Loucy (cell line): Measurements from ENCODE around the gene SLC24A2.

ENCODE experiments used
- H2AFZ ChIP-seq: fragments of 200-600 bp; sonication (generic); 2 replicates; pipeline ENCODE4 v1.6.0; 2016; ENCODE audit warnings: antibody characterized with exemption, mild to moderate bottlenecking, low read length, moderate library complexity
- H3F3A ChIP-seq: fragments of 200-600 bp; 2 replicates; pipeline ENCODE4 v1.6.0; 2016; ENCODE audit warnings: antibody characterized with exemption, low read depth, mild to moderate bottlenecking
- H3K27me3 ChIP-seq: fragments of 200-600 bp; sonication (generic); 2 replicates; pipeline ENCODE4 v1.6.1; 2014; ENCODE audit warnings: low read length, mild to moderate bottlenecking; ENCODE audit not compliant: insufficient read depth, poor library complexity, severe bottlenecking
- H3K36me3 ChIP-seq: fragments of 200-600 bp; sonication (generic); 2 replicates; pipeline ENCODE4 v1.6.1; 2016; ENCODE audit warnings: low read length; ENCODE audit not compliant: insufficient read depth
- H3K4me1 ChIP-seq: fragments of 200-600 bp; sonication (generic); 2 replicates; pipeline ENCODE4 v1.5.1; 2014; ENCODE audit warnings: low read length, mild to moderate bottlenecking; ENCODE audit not compliant: insufficient read depth, poor library complexity, severe bottlenecking
- H3K4me2 ChIP-seq: fragments of 200-600 bp; sonication (generic); 2 replicates; pipeline ENCODE4 v1.6.0; 2014; ENCODE audit warnings: antibody characterized with exemption, low read length, low read depth, mild to moderate bottlenecking; ENCODE audit not compliant: poor library complexity, severe bottlenecking
- H3K4me3 ChIP-seq: fragments of 200-600 bp; sonication (generic); 2 replicates; pipeline ENCODE4 v1.5.1; 2014; ENCODE audit warnings: low read length, mild to moderate bottlenecking, mixed read lengths; ENCODE audit not compliant: poor library complexity, severe bottlenecking
- H3K79me2 ChIP-seq: fragments of 200-600 bp; sonication (generic); 2 replicates; pipeline ENCODE4 v1.6.1; 2014; ENCODE audit warnings: low read length; ENCODE audit not compliant: insufficient read depth
- H3K9ac ChIP-seq: fragments of 200-600 bp; sonication (generic); 2 replicates; pipeline ENCODE4 v1.6.0; 2014; ENCODE audit warnings: mild to moderate bottlenecking, low read depth, low read length, moderate library complexity; ENCODE audit not compliant: poor library complexity, severe bottlenecking
- H3K9me2 ChIP-seq: fragments of 200-600 bp; sonication (generic); replicated peaks from 2 replicates; pipeline ENCODE4 v1.6.1; 2016; ENCODE audit warnings: low read depth, low read length, mixed read lengths
- H3K9me3 ChIP-seq: fragments of 200-600 bp; sonication (generic); 2 replicates; pipeline ENCODE4 v1.6.1; 2014; ENCODE audit warnings: mild to moderate bottlenecking, antibody characterized with exemption, low read length, low read depth; ENCODE audit not compliant: insufficient read depth
- H4K20me1 ChIP-seq: fragments of 200-600 bp; sonication (generic); 2 replicates; pipeline ENCODE4 v1.6.0; 2014; ENCODE audit warnings: antibody characterized with exemption, low read length, mild to moderate bottlenecking; ENCODE audit not compliant: insufficient read depth, poor library complexity, severe bottlenecking
- CTCF ChIP-seq: fragments of 200-600 bp; sonication (generic); conservative IDR thresholded peaks from 2 replicates; pipeline ENCODE4 v1.5.1; 2014; ENCODE audit warnings: mild to moderate bottlenecking, antibody characterized with exemption, low read length
- EZH2phosphoT487 ChIP-seq: fragments of 200-600 bp; IDR thresholded peaks from 2 replicates; pipeline ENCODE4 v1.6.1; 2018; ENCODE audit warnings: antibody characterized with exemption, mild to moderate bottlenecking, moderate library complexity, borderline replicate concordance

Gene SLC24A2

GRCh38 chr9:19782005-19782404 lies 6.8 kb downstream of the SLC24A2 start:
- no peak overlapping the region for H2AFZ ChIP-seq
- no peak overlapping the region for H3K9ac ChIP-seq
- H3K4me2 ChIP-seq = no peak overlapping the region
- H3F3A ChIP-seq = no peaks in the 10 kb centered on the region
- no peaks in the 10 kb centered on the region for H3K27me3 ChIP-seq
- no peaks in the 10 kb centered on the region for H3K9me3 ChIP-seq
- H3K79me2 ChIP-seq = no peaks in the 10 kb centered on the region
- H3K4me1 ChIP-seq = no peaks in the 10 kb centered on the region
- no peaks in the 10 kb centered on the region for H4K20me1 ChIP-seq
- TF ChIP-seq EZH2phosphoT487 = no peak
- TF ChIP-seq CTCF = no peak
- H3K4me3 ChIP-seq = no peak overlapping the region
- no peaks in the 10 kb centered on the region for H3K9me2 ChIP-seq
- H3K36me3 ChIP-seq = no peaks in the 10 kb centered on the region

GRCh38 chr9:19781240-19781639 lies 7.6 kb downstream of the SLC24A2 start:
- Histone ChIP-seq H3K4me2 (no peak overlapping the region), H3K36me3 (no peaks in the 10 kb centered on the region), H3K4me3 (no peak overlapping the region), H3K9ac (no peak overlapping the region), H4K20me1 (no peaks in the 10 kb centered on the region), H3K9me2 (no peaks in the 10 kb centered on the region), H3K4me1 (no peaks in the 10 kb centered on the region), H3K27me3 (no peaks in the 10 kb centered on the region), H2AFZ (no peak overlapping the region), H3F3A (no peaks in the 10 kb centered on the region), H3K9me3 (no peaks in the 10 kb centered on the region), H3K79me2 (no peaks in the 10 kb centered on the region)
- TF ChIP-seq CTCF (no peak), EZH2phosphoT487 (no peak)

- Histone ChIP-seq H3K4me3 (no peak overlapping the region), H2AFZ (no peak overlapping the region), H3K36me3 (no peaks in the 10 kb centered on the region), H4K20me1 (no peaks in the 10 kb centered on the region), H3K27me3 (no peaks in the 10 kb centered on the region), H3K9ac (no peak overlapping the region), H3K9me3 (no peaks in the 10 kb centered on the region), H3F3A (no peaks in the 10 kb centered on the region), H3K4me1 (no peaks in the 10 kb centered on the region), H3K79me2 (no peaks in the 10 kb centered on the region), H3K4me2 (no peak overlapping the region), H3K9me2 (no peaks in the 10 kb centered on the region)
- TF ChIP-seq EZH2phosphoT487 = no peak
Measured at GRCh38 chr9:19771446-19771845, 17.4 kb downstream of the SLC24A2 start.

- H3K36me3 ChIP-seq = no peaks in the 10 kb centered on the region
- no peak for TF ChIP-seq EZH2phosphoT487
- TF ChIP-seq CTCF = no peak
- H3K9ac ChIP-seq = no peak overlapping the region
- no peaks in the 10 kb centered on the region for H3K9me2 ChIP-seq
- H3K4me3 ChIP-seq = no peak overlapping the region
- no peaks in the 10 kb centered on the region for H3K4me1 ChIP-seq
- no peaks in the 10 kb centered on the region for H3K27me3 ChIP-seq
- H4K20me1 ChIP-seq = no peaks in the 10 kb centered on the region
- no peaks in the 10 kb centered on the region for H3K9me3 ChIP-seq
- no peaks in the 10 kb centered on the region for H3F3A ChIP-seq
- no peak overlapping the region for H2AFZ ChIP-seq
- H3K4me2 ChIP-seq = no peak overlapping the region
- H3K79me2 ChIP-seq = no peaks in the 10 kb centered on the region
Measured at GRCh38 chr9:19770973-19771372, 17.9 kb downstream of the SLC24A2 start.
